ENCODE measurements around the gene DAGLA. TPM values are rescaled to one million over a fixed set of nuclear protein-coding genes. Genes with fewer than 3 reads are reported as not detected.
A peak's percentile ranks its signal among the peaks of the same experiment; 100 is the strongest.

Gene DAGLA
- total RNA-seq, 1 donor from 2014 or later, result 1.1 TPM

- no peak overlapping the region for H3K4me3 ChIP-seq
- H4K20me1 ChIP-seq (ENCODE audit: low read depth), result no peaks in the 10 kb centered on the region
- H2AFZ ChIP-seq (replicated peaks), result no peak overlapping the region
- no peak overlapping the region for H3K27ac ChIP-seq
- H3K4me1 ChIP-seq, result peaks cover 11% of the 10 kb centered on the region
- peaks cover 33% of the 10 kb centered on the region for H3K27me3 ChIP-seq
- Mint-ChIP-seq H3K36me3 (no peaks in the 10 kb centered on the region), H3K4me1 (peaks cover 28% of the 10 kb centered on the region), H3K4me3 (peak overlapping the region; percentile 30), H3K9me3 (no peaks in the 10 kb centered on the region), H3K27me3 (ENCODE audit: insufficient read depth, low read depth) (peaks cover 29% of the 10 kb centered on the region), H3K27ac (no peak overlapping the region)
- peak; percentile 51 for DNase-seq (ENCODE audit: low spot score)
- no peak for TF ChIP-seq EZH2phosphoT487 (IDR thresholded peaks at IDR 0.05)
- no peak for TF ChIP-seq EZH2 (IDR thresholded peaks at IDR 0.05)
- TF ChIP-seq, protein P1, sequence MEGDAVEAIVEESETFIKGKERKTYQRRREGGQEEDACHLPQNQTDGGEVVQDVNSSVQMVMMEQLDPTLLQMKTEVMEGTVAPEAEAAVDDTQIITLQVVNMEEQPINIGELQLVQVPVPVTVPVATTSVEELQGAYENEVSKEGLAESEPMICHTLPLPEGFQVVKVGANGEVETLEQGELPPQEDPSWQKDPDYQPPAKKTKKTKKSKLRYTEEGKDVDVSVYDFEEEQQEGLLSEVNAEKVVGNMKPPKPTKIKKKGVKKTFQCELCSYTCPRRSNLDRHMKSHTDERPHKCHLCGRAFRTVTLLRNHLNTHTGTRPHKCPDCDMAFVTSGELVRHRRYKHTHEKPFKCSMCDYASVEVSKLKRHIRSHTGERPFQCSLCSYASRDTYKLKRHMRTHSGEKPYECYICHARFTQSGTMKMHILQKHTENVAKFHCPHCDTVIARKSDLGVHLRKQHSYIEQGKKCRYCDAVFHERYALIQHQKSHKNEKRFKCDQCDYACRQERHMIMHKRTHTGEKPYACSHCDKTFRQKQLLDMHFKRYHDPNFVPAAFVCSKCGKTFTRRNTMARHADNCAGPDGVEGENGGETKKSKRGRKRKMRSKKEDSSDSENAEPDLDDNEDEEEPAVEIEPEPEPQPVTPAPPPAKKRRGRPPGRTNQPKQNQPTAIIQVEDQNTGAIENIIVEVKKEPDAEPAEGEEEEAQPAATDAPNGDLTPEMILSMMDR (IDR thresholded peaks at IDR 0.05), result no peak
- peaks cover 16% of the 10 kb centered on the region for H3F3A ChIP-seq (ENCODE audit: low read depth)
- H3K36me3 ChIP-seq, result no peaks in the 10 kb centered on the region
- H3K9me3 ChIP-seq (ENCODE audit: low read depth), result no peaks in the 10 kb centered on the region
- H3K79me2 ChIP-seq (ENCODE audit: low read depth), result no peaks in the 10 kb centered on the region
- H3K4me2 ChIP-seq, result no peak overlapping the region
- H3K9ac ChIP-seq, result no peak overlapping the region
Observed at GRCh38 chr11:61754534-61755482, 74.6 kb downstream of the DAGLA start.

GRCh38 chr11:61756147-61756451, 75.9 kb downstream of the DAGLA start:
- Mint-ChIP-seq H3K4me1 (peaks cover 19% of the 10 kb centered on the region), H3K27ac (peak overlapping the region; percentile 42), H3K9me3 (no peaks in the 10 kb centered on the region), H3K36me3 (no peaks in the 10 kb centered on the region), H3K4me3 (no peak overlapping the region), H3K27me3 (ENCODE audit: insufficient read depth, low read depth) (peaks cover 22% of the 10 kb centered on the region)
- H3F3A ChIP-seq (ENCODE audit: low read depth), result peaks cover 5% of the 10 kb centered on the region
- H3K79me2 ChIP-seq (ENCODE audit: low read depth), result no peaks in the 10 kb centered on the region
- no peak for TF ChIP-seq EZH2phosphoT487 (IDR thresholded peaks at IDR 0.05)
- TF ChIP-seq EZH2 (IDR thresholded peaks at IDR 0.05), result no peak
- TF ChIP-seq, protein P1 (IDR thresholded peaks at IDR 0.05), result no peak
- H2AFZ ChIP-seq (replicated peaks), result no peak overlapping the region
- DNase-seq (ENCODE audit: low spot score), result no peak
- H3K27me3 ChIP-seq, result peaks cover 29% of the 10 kb centered on the region
- H3K4me2 ChIP-seq, result no peak overlapping the region
- H4K20me1 ChIP-seq (ENCODE audit: low read depth), result no peaks in the 10 kb centered on the region
- H3K9ac ChIP-seq, result no peak overlapping the region
- no peaks in the 10 kb centered on the region for H3K9me3 ChIP-seq (ENCODE audit: low read depth)
- H3K27ac ChIP-seq, result no peak overlapping the region
- H3K36me3 ChIP-seq, result no peaks in the 10 kb centered on the region
- H3K4me3 ChIP-seq, result no peak overlapping the region
- peaks cover 6% of the 10 kb centered on the region for H3K4me1 ChIP-seq

DNA sequence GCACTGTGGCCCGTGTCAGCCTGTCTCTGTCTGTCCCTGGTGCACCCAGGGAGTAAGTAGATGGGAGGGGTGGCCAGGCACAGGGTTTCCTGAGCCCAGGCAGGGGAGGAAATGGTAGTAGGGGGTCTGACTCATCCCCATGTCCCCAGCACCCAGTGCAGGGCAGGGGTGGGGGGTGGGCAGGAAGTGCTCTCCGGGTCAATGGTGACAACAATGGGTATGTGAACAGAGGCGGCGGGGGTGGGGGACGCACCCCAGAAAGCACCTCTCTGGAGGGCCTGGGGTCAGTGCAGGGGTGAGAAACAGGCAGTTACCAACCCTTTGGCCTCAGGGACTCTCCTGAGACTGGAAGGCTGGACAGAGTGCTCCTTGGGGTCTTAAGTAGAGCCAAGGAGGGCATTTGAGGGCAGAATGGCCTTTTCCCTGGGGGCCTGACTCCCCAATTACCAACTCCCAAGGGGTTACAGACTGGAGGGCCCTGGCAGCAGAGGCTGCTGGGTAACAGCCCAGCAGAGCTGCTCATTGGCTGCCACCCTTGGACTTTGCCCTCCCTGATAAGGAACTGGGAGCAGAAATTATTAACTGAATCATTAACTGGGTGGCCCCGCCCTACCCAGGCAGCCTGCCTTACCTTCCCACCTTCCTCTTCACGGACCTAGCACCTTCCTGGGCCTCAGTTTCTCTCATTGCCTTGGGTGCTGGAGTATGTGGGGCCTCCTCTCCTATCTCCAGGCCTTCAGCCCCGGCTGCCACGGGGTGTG, 76.4 kb downstream of the DAGLA start:
- no peaks in the 10 kb centered on the region for H3K36me3 ChIP-seq
- no peak for DNase-seq (ENCODE audit: low spot score)
- no peaks in the 10 kb centered on the region for H4K20me1 ChIP-seq (ENCODE audit: low read depth)
- H3F3A ChIP-seq (ENCODE audit: low read depth), result peaks cover 2% of the 10 kb centered on the region
- Mint-ChIP-seq H3K36me3 (no peaks in the 10 kb centered on the region), H3K27me3 (ENCODE audit: insufficient read depth, low read depth) (peaks cover 19% of the 10 kb centered on the region), H3K9me3 (no peaks in the 10 kb centered on the region), H3K4me1 (peaks cover 19% of the 10 kb centered on the region), H3K27ac (peak overlapping the region; percentile 51), H3K4me3 (no peak overlapping the region)
- TF ChIP-seq EZH2phosphoT487 (IDR thresholded peaks at IDR 0.05), result no peak
- no peak for TF ChIP-seq EZH2 (IDR thresholded peaks at IDR 0.05)
- TF ChIP-seq, protein P1 (IDR thresholded peaks at IDR 0.05), result no peak
- peaks cover 10% of the 10 kb centered on the region for H3K4me1 ChIP-seq
- no peaks in the 10 kb centered on the region for H3K9me3 ChIP-seq (ENCODE audit: low read depth)
- H2AFZ ChIP-seq (replicated peaks), result no peak overlapping the region
- no peak overlapping the region for H3K9ac ChIP-seq
- no peak overlapping the region for H3K4me3 ChIP-seq
- no peak overlapping the region for H3K27ac ChIP-seq
- no peaks in the 10 kb centered on the region for H3K79me2 ChIP-seq (ENCODE audit: low read depth)
- H3K4me2 ChIP-seq, result no peak overlapping the region
- peaks cover 24% of the 10 kb centered on the region for H3K27me3 ChIP-seq

Data from neural progenitor cell (in vitro differentiated cells).